ENCODE measurements around the gene ADRA1B.

ADRA1B gene

DNA sequence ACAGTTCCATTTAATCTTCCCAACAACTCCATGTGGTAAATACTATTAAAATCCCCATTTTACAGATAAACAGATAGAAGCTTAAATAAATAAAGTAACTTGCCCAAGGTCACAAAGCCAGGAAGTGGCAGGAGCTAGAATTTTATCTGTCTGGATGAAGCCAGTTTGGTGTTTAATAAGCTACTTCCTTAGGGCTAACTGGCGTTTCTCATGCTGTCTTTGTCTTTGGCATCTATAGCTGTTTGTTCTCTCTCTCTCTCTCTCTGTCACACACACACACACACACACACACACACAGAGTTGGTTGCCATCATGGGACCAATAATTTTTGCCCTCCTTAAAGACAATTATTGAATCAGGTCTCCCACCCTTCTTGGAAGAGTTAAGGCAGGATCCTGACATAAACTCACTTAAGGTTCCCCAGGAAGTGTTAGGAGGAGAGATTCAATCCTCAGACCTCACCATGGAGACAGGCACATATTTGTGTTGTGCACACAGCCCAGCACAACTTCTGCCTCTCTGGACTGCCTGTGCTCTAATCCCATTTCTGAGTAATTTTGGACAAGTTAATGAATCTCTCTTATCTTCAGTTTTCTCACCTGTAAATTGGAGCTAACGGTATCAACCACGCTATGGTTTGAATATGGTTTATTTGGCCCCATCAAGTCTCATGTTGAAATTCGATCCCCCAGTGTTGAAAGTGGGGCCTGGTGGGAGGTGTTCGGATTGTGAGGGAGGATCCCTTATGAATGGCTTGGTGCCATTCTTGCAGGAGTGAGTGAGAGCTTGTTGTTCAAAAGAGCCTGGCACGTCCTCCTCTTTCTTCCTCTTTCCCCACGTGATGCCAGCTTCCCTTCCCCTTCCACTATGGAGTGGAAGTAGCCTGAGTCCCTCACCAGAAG, 8.3 kb upstream of the ADRA1B start:
- Histone ChIP-seq H3K4me3 (ENCODE audit: low read depth, low read length) (no peak overlapping the region), H3K27ac (no peak overlapping the region), H3K27me3 (ENCODE audit: insufficient read depth, low read depth, severe bottlenecking) (no peaks in the 10 kb centered on the region), H3K36me3 (no peaks in the 10 kb centered on the region), H3K9me3 (ENCODE audit: severe bottlenecking) (no peaks in the 10 kb centered on the region)
- TF ChIP-seq CTCF (IDR thresholded peaks at IDR 0.05; ENCODE audit: low read depth, low read length), result no peak
- DNase-seq, result no peak

- no peak for TF ChIP-seq CTCF (IDR thresholded peaks at IDR 0.05; ENCODE audit: low read depth, low read length)
- Histone ChIP-seq H3K27ac (no peak overlapping the region), H3K9me3 (ENCODE audit: severe bottlenecking) (no peaks in the 10 kb centered on the region), H3K4me3 (ENCODE audit: low read depth, low read length) (no peak overlapping the region), H3K36me3 (no peaks in the 10 kb centered on the region), H3K27me3 (ENCODE audit: insufficient read depth, low read depth, severe bottlenecking) (no peaks in the 10 kb centered on the region)
- DNase-seq, result no peak
These were observed 7.7 kb upstream of the ADRA1B start for GRCh38 chr5:159908591-159908940.

- Histone ChIP-seq H3K9me3 (ENCODE audit: severe bottlenecking) (no peaks in the 10 kb centered on the region), H3K4me3 (ENCODE audit: low read depth, low read length) (no peak overlapping the region), H3K27me3 (ENCODE audit: insufficient read depth, low read depth, severe bottlenecking) (no peaks in the 10 kb centered on the region), H3K36me3 (no peaks in the 10 kb centered on the region), H3K27ac (no peak overlapping the region)
- TF ChIP-seq CTCF (IDR thresholded peaks at IDR 0.05; ENCODE audit: low read depth, low read length), result no peak
- DNase-seq, result no peak
These were observed 7.2 kb upstream of the ADRA1B start for GRCh38 chr5:159909126-159909525.

- Histone ChIP-seq H3K4me3 (ENCODE audit: low read depth, low read length) (no peak overlapping the region), H3K36me3 (no peaks in the 10 kb centered on the region), H3K27ac (no peak overlapping the region), H3K9me3 (ENCODE audit: severe bottlenecking) (no peaks in the 10 kb centered on the region), H3K27me3 (ENCODE audit: insufficient read depth, low read depth, severe bottlenecking) (no peaks in the 10 kb centered on the region)
- TF ChIP-seq CTCF (IDR thresholded peaks at IDR 0.05; ENCODE audit: low read depth, low read length), result no peak
- no peak for DNase-seq
These were observed 6.0 kb upstream of the ADRA1B start for GRCh38 chr5:159910207-159910842.

DNA sequence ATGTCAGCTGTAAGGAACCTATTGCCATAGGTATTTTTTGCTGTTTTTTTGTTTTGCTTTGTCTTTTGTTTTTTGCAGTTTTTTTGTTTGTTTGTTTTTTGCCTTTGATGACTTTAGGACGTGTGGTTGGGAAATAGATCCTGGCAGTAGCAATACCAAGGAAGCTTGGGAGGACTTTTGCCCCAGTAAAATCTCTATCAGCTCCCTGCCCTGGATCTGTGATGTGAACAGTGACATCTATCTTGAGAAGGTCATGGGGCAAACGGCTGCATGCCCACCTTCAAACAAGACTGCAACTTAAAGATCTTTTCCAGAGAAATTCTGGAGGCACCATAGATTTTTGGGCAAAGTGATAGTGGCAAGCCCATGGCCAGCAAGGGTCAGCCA, 5.4 kb upstream of the ADRA1B start:
- Histone ChIP-seq H3K4me3 (ENCODE audit: low read depth, low read length) (no peak overlapping the region), H3K36me3 (no peaks in the 10 kb centered on the region), H3K27me3 (ENCODE audit: insufficient read depth, low read depth, severe bottlenecking) (peaks cover 3% of the 10 kb centered on the region), H3K27ac (no peak overlapping the region), H3K9me3 (ENCODE audit: severe bottlenecking) (no peaks in the 10 kb centered on the region)
- TF ChIP-seq CTCF (IDR thresholded peaks at IDR 0.05; ENCODE audit: low read depth, low read length), result no peak
- DNase-seq, result no peak
